Adrenal gland (tissue), 5 donors: ENCODE measurements around the gene POLR2E.

Experiments used
- POLR2A ChIP-seq, 2 donors: fragments of 450-650 bp; IDR thresholded peaks; one replicate each; pipeline ENCODE4 v1.6.1; 2017; ENCODE audit warnings: antibody characterized with exemption in 2 of 2, mild to moderate bottlenecking in 2 of 2, moderate library complexity in 1 of 2
- TF ChIP-seq, protein P1 (sequence below), 6 experiments: fragments of 450-650 bp in 4 of 6; fragments of 200-600 bp in 2 of 6; sonication (generic) in 1 of 6; IDR thresholded peaks; 1 replicate in 5 of 6; 2 replicates in 1 of 6; pipeline versions ENCODE4 v1.5.1 to v1.8.0; 2016 to 2021; ENCODE audit warnings: antibody characterized with exemption in 6 of 6, mild to moderate bottlenecking in 2 of 6, moderate library complexity in 1 of 6
- donor health status: DM: no; HTN: no; CAD: no.

DNA sequence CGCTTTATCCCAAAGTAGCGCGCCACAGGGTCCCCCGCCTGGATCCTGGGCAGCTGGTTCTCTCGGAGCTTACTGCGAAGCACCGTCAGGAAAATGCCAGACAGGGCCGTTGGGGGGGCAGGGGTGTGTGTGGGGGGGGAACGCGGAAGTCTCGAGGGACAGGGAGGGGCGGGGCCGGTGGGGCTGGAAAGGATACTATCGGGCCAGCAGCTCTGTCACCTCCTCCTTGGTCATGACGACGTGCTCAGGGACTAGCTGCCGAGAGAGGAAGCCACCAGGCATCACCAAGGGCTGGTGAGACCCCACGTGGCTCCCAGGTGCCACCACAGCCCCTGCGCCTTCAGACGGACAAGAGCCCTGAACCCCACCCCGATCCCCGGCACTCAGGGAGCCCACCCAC, 5.3 kb downstream of the POLR2E start:
- TF ChIP-seq, protein P1, sequence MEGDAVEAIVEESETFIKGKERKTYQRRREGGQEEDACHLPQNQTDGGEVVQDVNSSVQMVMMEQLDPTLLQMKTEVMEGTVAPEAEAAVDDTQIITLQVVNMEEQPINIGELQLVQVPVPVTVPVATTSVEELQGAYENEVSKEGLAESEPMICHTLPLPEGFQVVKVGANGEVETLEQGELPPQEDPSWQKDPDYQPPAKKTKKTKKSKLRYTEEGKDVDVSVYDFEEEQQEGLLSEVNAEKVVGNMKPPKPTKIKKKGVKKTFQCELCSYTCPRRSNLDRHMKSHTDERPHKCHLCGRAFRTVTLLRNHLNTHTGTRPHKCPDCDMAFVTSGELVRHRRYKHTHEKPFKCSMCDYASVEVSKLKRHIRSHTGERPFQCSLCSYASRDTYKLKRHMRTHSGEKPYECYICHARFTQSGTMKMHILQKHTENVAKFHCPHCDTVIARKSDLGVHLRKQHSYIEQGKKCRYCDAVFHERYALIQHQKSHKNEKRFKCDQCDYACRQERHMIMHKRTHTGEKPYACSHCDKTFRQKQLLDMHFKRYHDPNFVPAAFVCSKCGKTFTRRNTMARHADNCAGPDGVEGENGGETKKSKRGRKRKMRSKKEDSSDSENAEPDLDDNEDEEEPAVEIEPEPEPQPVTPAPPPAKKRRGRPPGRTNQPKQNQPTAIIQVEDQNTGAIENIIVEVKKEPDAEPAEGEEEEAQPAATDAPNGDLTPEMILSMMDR (IDR thresholded peaks at IDR 0.05): no peak
- TF ChIP-seq POLR2A (IDR thresholded peaks at IDR 0.05): no peak
